HG03378 (cell line): ENCODE data around the gene CLGN.

ENCODE experiments used
- ATAC-seq: cut with Tn5 transposase; IDR thresholded peaks from one replicate; pipeline ENCODE4 v1.9.1; 2021; ENCODE audit warnings: mild to moderate bottlenecking, moderate library complexity; ENCODE audit not compliant: unreplicated experiment

The CLGN gene

GRCh38 chr4:140342620-140343019 lies 84.8 kb downstream of the CLGN start:
- ATAC-seq = no peak
